Measurements from ENCODE around the gene GNG4. TPM values are rescaled to one million over a fixed set of nuclear protein-coding genes. Genes with fewer than 3 reads are reported as not detected.
"Not testable (repeated sequence)": the region's sequence is repeated elsewhere in the genome, so short reads cannot be mapped to it uniquely, and the experiment has no call there.

Gene GNG4
- total and polyA plus RNA-seq, 2 donors, result 3.1 to 9.8 TPM

- H3K4me1 ChIP-seq (ENCODE audit: control insufficient read depth in 2 of 2, insufficient read depth in 2 of 2, low read length in 2 of 2), result peaks cover 24 to 41% of the 10 kb centered on the region in 2 donors
- 96% methylated on average over 9 of the region's 9 CpGs for WGBS
- no peak for DNase-seq (ENCODE audit: low read depth in 6 of 9, low spot score in 9 of 9)
These were observed 3.1 kb downstream of the GNG4 start for GRCh38 chr1:235646463-235646862.

GRCh38 chr1:235644693-235645305 lies 4.8 kb downstream of the GNG4 start:
- peaks cover 19 to 31% of the 10 kb centered on the region in 2 donors for H3K4me1 ChIP-seq (ENCODE audit: control insufficient read depth in 2 of 2, insufficient read depth in 2 of 2, low read length in 2 of 2)
- peaks cover 22 to 68% of the 10 kb centered on the region in 2 donors for H3K27me3 ChIP-seq (ENCODE audit: control insufficient read depth in 2 of 2, insufficient read depth in 1 of 2, low read length in 1 of 2)
- no peak overlapping the region for H3K27ac ChIP-seq (ENCODE audit: low read depth in 1 of 2, low read length in 1 of 2)
- peaks cover 0 to 8% of the 10 kb centered on the region in 2 donors for H3K9me3 ChIP-seq (ENCODE audit: control insufficient read depth in 2 of 2, insufficient read depth in 1 of 2, low read length in 1 of 2)
- no peak overlapping the region for H3K4me3 ChIP-seq (ENCODE audit: low read length in 2 of 2)
- H3K36me3 ChIP-seq (ENCODE audit: control insufficient read depth in 2 of 2, insufficient read depth in 2 of 2, low read length in 1 of 2), result no peaks in the 10 kb centered on the region
- 97% methylated on average over 13 of the region's 13 CpGs for WGBS
- DNase-seq (ENCODE audit: low read depth in 6 of 9, low spot score in 9 of 9), result no peak

More at GRCh38 chr1:235646463-235646862, 3.1 kb downstream of the GNG4 start:
- Histone ChIP-seq H3K4me3 (ENCODE audit: low read length in 2 of 2) (no peak overlapping the region), H3K27ac (ENCODE audit: low read depth in 1 of 2, low read length in 1 of 2) (no peak overlapping the region), H3K27me3 (ENCODE audit: control insufficient read depth in 2 of 2, insufficient read depth in 1 of 2, low read length in 1 of 2) (peaks cover 31 to 83% of the 10 kb centered on the region in 2 donors), H3K36me3 (ENCODE audit: control insufficient read depth in 2 of 2, insufficient read depth in 2 of 2, low read length in 1 of 2) (no peaks in the 10 kb centered on the region), H3K9me3 (ENCODE audit: control insufficient read depth in 2 of 2, insufficient read depth in 1 of 2, low read length in 1 of 2) (peaks cover 0 to 8% of the 10 kb centered on the region in 2 donors)

- Histone ChIP-seq H3K36me3 (ENCODE audit: control insufficient read depth in 2 of 2, insufficient read depth in 2 of 2, low read length in 1 of 2) (no peaks in the 10 kb centered on the region), H3K4me1 (ENCODE audit: control insufficient read depth in 2 of 2, insufficient read depth in 2 of 2, low read length in 2 of 2) (peaks cover 15 to 28% of the 10 kb centered on the region in 2 donors), H3K9me3 (ENCODE audit: control insufficient read depth in 2 of 2, insufficient read depth in 1 of 2, low read length in 1 of 2) (peaks cover 0 to 7% of the 10 kb centered on the region in 2 donors), H3K4me3 (ENCODE audit: low read length in 2 of 2) (no peak overlapping the region), H3K27ac (ENCODE audit: low read depth in 1 of 2, low read length in 1 of 2) (no peak overlapping the region), H3K27me3 (ENCODE audit: control insufficient read depth in 2 of 2, insufficient read depth in 1 of 2, low read length in 1 of 2) (peaks cover 16 to 62% of the 10 kb centered on the region in 2 donors)
- 98% methylated on average over 23 of the region's 23 CpGs for WGBS
- no peak for DNase-seq (ENCODE audit: low read depth in 6 of 9, low spot score in 9 of 9)
These were observed 5.5 kb downstream of the GNG4 start for GRCh38 chr1:235643837-235644692.

GRCh38 chr1:235642943-235643371 lies 6.6 kb downstream of the GNG4 start:
- no peak for DNase-seq (ENCODE audit: low read depth in 6 of 9, low spot score in 9 of 9)
- Histone ChIP-seq H3K4me1 (ENCODE audit: control insufficient read depth in 2 of 2, insufficient read depth in 2 of 2, low read length in 2 of 2) (peaks cover 8 to 17% of the 10 kb centered on the region in 2 donors), H3K27ac (ENCODE audit: low read depth in 1 of 2, low read length in 1 of 2) (peak overlapping the region in 1 of 2 donors; percentile 55)

GRCh38 chr1:235642011-235642942 lies 7.3 kb downstream of the GNG4 start:
- 21% methylated on average over 47 of the region's 47 CpGs for WGBS
- Histone ChIP-seq H3K27me3 (ENCODE audit: control insufficient read depth in 2 of 2, insufficient read depth in 1 of 2, low read length in 1 of 2) (peaks cover 1 to 44% of the 10 kb centered on the region in 2 donors), H3K9me3 (ENCODE audit: control insufficient read depth in 2 of 2, insufficient read depth in 1 of 2, low read length in 1 of 2) (peaks cover 0 to 4% of the 10 kb centered on the region in 2 donors), H3K4me1 (ENCODE audit: control insufficient read depth in 2 of 2, insufficient read depth in 2 of 2, low read length in 2 of 2) (peaks cover 8 to 17% of the 10 kb centered on the region in 2 donors), H3K27ac (ENCODE audit: low read depth in 1 of 2, low read length in 1 of 2) (peak overlapping the region; percentile 50 to 69), H3K4me3 (ENCODE audit: low read length in 2 of 2) (peak overlapping the region; percentile 10 to 37), H3K36me3 (ENCODE audit: control insufficient read depth in 2 of 2, insufficient read depth in 2 of 2, low read length in 1 of 2) (no peaks in the 10 kb centered on the region)
- peak in 4 of 9 donors; percentile 28 to 67 (median 46) for DNase-seq (ENCODE audit: low read depth in 6 of 9, low spot score in 9 of 9)

More at GRCh38 chr1:235642943-235643371, 6.6 kb downstream of the GNG4 start:
- peaks cover 6 to 51% of the 10 kb centered on the region in 2 donors for H3K27me3 ChIP-seq (ENCODE audit: control insufficient read depth in 2 of 2, insufficient read depth in 1 of 2, low read length in 1 of 2)
- peaks cover 0 to 4% of the 10 kb centered on the region in 2 donors for H3K9me3 ChIP-seq (ENCODE audit: control insufficient read depth in 2 of 2, insufficient read depth in 1 of 2, low read length in 1 of 2)
- H3K4me3 ChIP-seq (ENCODE audit: low read length in 2 of 2), result no peak overlapping the region
- no peaks in the 10 kb centered on the region for H3K36me3 ChIP-seq (ENCODE audit: control insufficient read depth in 2 of 2, insufficient read depth in 2 of 2, low read length in 1 of 2)
- WGBS, result 75% methylated on average over 11 of the region's 11 CpGs

- Histone ChIP-seq H3K36me3 (ENCODE audit: control insufficient read depth in 2 of 2, insufficient read depth in 2 of 2, low read length in 1 of 2) (no peaks in the 10 kb centered on the region), H3K27ac (ENCODE audit: low read depth in 1 of 2, low read length in 1 of 2) (no peak overlapping the region), H3K9me3 (ENCODE audit: control insufficient read depth in 2 of 2, insufficient read depth in 1 of 2, low read length in 1 of 2) (peaks cover 0 to 4% of the 10 kb centered on the region in 2 donors), H3K4me1 (ENCODE audit: control insufficient read depth in 2 of 2, insufficient read depth in 2 of 2, low read length in 2 of 2) (peaks cover 8 to 17% of the 10 kb centered on the region in 2 donors), H3K27me3 (ENCODE audit: control insufficient read depth in 2 of 2, insufficient read depth in 1 of 2, low read length in 1 of 2) (peaks cover 0 to 28% of the 10 kb centered on the region in 2 donors), H3K4me3 (ENCODE audit: low read length in 2 of 2) (no peak overlapping the region)
- WGBS, result 96% methylated on average over 12 of the region's 12 CpGs
- DNase-seq (ENCODE audit: low read depth in 6 of 9, low spot score in 9 of 9), result no peak
These were observed 9.0 kb downstream of the GNG4 start for GRCh38 chr1:235640580-235640979.

- no peak overlapping the region for H3K27ac ChIP-seq (ENCODE audit: low read depth in 1 of 2, low read length in 1 of 2)
- H3K4me1 ChIP-seq (ENCODE audit: control insufficient read depth in 2 of 2, insufficient read depth in 2 of 2, low read length in 2 of 2), result peaks cover 8 to 17% of the 10 kb centered on the region in 2 donors
- peaks cover 0 to 21% of the 10 kb centered on the region in 2 donors for H3K27me3 ChIP-seq (ENCODE audit: control insufficient read depth in 2 of 2, insufficient read depth in 1 of 2, low read length in 1 of 2)
- H3K36me3 ChIP-seq (ENCODE audit: control insufficient read depth in 2 of 2, insufficient read depth in 2 of 2, low read length in 1 of 2), result no peaks in the 10 kb centered on the region
- 93% methylated on average over 14 of the region's 14 CpGs for WGBS
- no peak overlapping the region for H3K4me3 ChIP-seq (ENCODE audit: low read length in 2 of 2)
- H3K9me3 ChIP-seq (ENCODE audit: control insufficient read depth in 2 of 2, insufficient read depth in 1 of 2, low read length in 1 of 2), result peaks cover 0 to 4% of the 10 kb centered on the region in 2 donors
- no peak for DNase-seq (ENCODE audit: low read depth in 6 of 9, low spot score in 9 of 9)
These were observed 10.1 kb downstream of the GNG4 start for GRCh38 chr1:235639226-235640205.

- H3K4me3 ChIP-seq (ENCODE audit: low read length in 2 of 2); H3K27ac ChIP-seq (ENCODE audit: low read depth in 1 of 2, low read length in 1 of 2); DNase-seq (ENCODE audit: low read depth in 6 of 9, low spot score in 9 of 9); H3K9me3 ChIP-seq (ENCODE audit: control insufficient read depth in 2 of 2, insufficient read depth in 1 of 2, low read length in 1 of 2); H3K36me3 ChIP-seq (ENCODE audit: control insufficient read depth in 2 of 2, insufficient read depth in 2 of 2, low read length in 1 of 2): not testable (repeated sequence)
- WGBS, result 100% methylated on average over 2 of the region's 2 CpGs
- Histone ChIP-seq H3K4me1 (ENCODE audit: control insufficient read depth in 2 of 2, insufficient read depth in 2 of 2, low read length in 2 of 2) (peaks cover 8 to 17% of the 10 kb centered on the region in 2 donors), H3K27me3 (ENCODE audit: control insufficient read depth in 2 of 2, insufficient read depth in 1 of 2, low read length in 1 of 2) (peaks cover 0 to 14% of the 10 kb centered on the region in 2 donors)
These were observed 11.0 kb downstream of the GNG4 start for GRCh38 chr1:235638612-235639011.
